NT2/D1 (cell line): ENCODE results near the gene CTBP1.
A peak's percentile ranks its signal among the peaks of the same experiment; 100 is the strongest.
"Not testable (repeated sequence)": the region's sequence is repeated elsewhere in the genome, so short reads cannot be mapped to it uniquely, and the experiment has no call there.

Source experiments
- DNase-seq: peaks from one replicate; pipeline ENCODE4 v3.0.0-alpha.2; 2011; ENCODE audit warnings: low read depth, low spot score
- H3K27me3 ChIP-seq: 2 replicates; pipeline ENCODE4 v1.6.0; 2011; ENCODE audit warnings: mild to moderate bottlenecking; ENCODE audit not compliant: insufficient read length, insufficient read depth
- H3K36me3 ChIP-seq: 2 replicates; pipeline ENCODE4 v1.6.1; 2011; ENCODE audit warnings: mild to moderate bottlenecking, low read length, mixed read lengths; ENCODE audit not compliant: insufficient read depth, insufficient read length
- H3K4me1 ChIP-seq: 2 replicates; pipeline ENCODE4 v1.5.1; 2011; ENCODE audit not compliant: insufficient read depth, insufficient read length
- H3K4me3 ChIP-seq: 2 replicates; pipeline ENCODE4 v1.5.1; 2011; ENCODE audit warnings: low read depth; ENCODE audit not compliant: insufficient read length
- H3K9ac ChIP-seq: 2 replicates; pipeline ENCODE4 v1.6.0; 2011; ENCODE audit warnings: low read depth; ENCODE audit not compliant: insufficient read length
- H3K9me3 ChIP-seq: 2 replicates; pipeline ENCODE4 v1.5.1; 2011; ENCODE audit warnings: mild to moderate bottlenecking, low read length; ENCODE audit not compliant: insufficient read depth
- SUZ12 ChIP-seq: IDR thresholded peaks from 2 replicates; pipeline ENCODE4 v1.6.1; 2011; ENCODE audit not compliant: insufficient read length, insufficient read depth; ENCODE audit errors: extremely low read depth
- YY1 ChIP-seq: IDR thresholded peaks from 2 replicates; pipeline ENCODE4 v1.6.1; 2011; ENCODE audit not compliant: insufficient read length, insufficient read depth
- ZNF274 ChIP-seq: IDR thresholded peaks from 2 replicates; pipeline ENCODE4 v1.6.1; 2011; ENCODE audit warnings: mild to moderate bottlenecking, low read depth, low read length

Gene CTBP1

GRCh38 chr4:1294891-1295290 lies 46.0 kb upstream of the CTBP1 start:
- peaks cover 33% of the 10 kb centered on the region for H3K4me1 ChIP-seq
- no peaks in the 10 kb centered on the region for H3K27me3 ChIP-seq
- DNase-seq: no peak
- H3K9me3 ChIP-seq: no peaks in the 10 kb centered on the region
- peak overlapping the region; percentile 36 for H3K9ac ChIP-seq
- peaks cover 69% of the 10 kb centered on the region for H3K36me3 ChIP-seq
- H3K4me3 ChIP-seq: no peak overlapping the region
- TF ChIP-seq YY1: no peak

DNA sequence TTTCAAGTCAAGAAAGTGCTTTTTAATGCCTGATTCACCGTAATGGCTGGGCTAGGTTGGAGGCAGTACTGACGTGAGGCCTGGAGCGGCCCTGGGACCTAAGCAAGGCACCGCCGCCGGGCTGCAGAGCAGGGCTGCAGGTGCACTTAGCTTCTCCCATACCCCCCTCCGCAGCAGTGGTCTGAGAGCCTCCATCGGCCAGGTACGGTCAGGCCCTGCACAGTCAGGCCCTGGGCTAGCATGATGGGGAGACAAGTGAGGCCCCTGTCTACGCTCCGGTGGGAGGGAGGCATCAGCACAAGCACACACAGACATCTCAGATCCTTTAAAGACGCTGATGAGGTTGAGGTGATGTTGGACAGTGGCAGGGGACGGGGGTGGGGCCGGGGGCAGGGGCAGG lies 45.5 kb upstream of the CTBP1 start:
- no peak overlapping the region for H3K9ac ChIP-seq
- no peaks in the 10 kb centered on the region for H3K9me3 ChIP-seq
- H3K36me3 ChIP-seq: peaks cover 64% of the 10 kb centered on the region
- no peak for TF ChIP-seq YY1
- no peak for TF ChIP-seq SUZ12
- no peak for TF ChIP-seq ZNF274
- H3K4me1 ChIP-seq: peaks cover 33% of the 10 kb centered on the region
- no peaks in the 10 kb centered on the region for H3K27me3 ChIP-seq
- DNase-seq: no peak
- H3K4me3 ChIP-seq: no peak overlapping the region

- TF ChIP-seq SUZ12 (no peak), YY1 (no peak), ZNF274 (no peak)
- Histone ChIP-seq H3K9ac (peak overlapping the region; percentile 46), H3K4me1 (peaks cover 33% of the 10 kb centered on the region), H3K36me3 (peaks cover 60% of the 10 kb centered on the region), H3K27me3 (no peaks in the 10 kb centered on the region), H3K9me3 (no peaks in the 10 kb centered on the region), H3K4me3 (no peak overlapping the region)
- DNase-seq: no peak
Measured at GRCh38 chr4:1293991-1294390, 45.1 kb upstream of the CTBP1 start.

GRCh38 chr4:1293531-1293941 lies 44.6 kb upstream of the CTBP1 start:
- Histone ChIP-seq H3K9ac (no peak overlapping the region), H3K36me3 (peaks cover 56% of the 10 kb centered on the region), H3K27me3 (no peaks in the 10 kb centered on the region), H3K4me3 (no peak overlapping the region), H3K9me3 (no peaks in the 10 kb centered on the region), H3K4me1 (peaks cover 33% of the 10 kb centered on the region)
- no peak for DNase-seq
- TF ChIP-seq ZNF274 (no peak), SUZ12 (no peak), YY1 (no peak)

GRCh38 chr4:1292703-1293011 lies 43.7 kb upstream of the CTBP1 start:
- peaks cover 32% of the 10 kb centered on the region for H3K4me1 ChIP-seq
- not testable (repeated sequence) for DNase-seq, H3K9me3 ChIP-seq, H3K4me3 ChIP-seq, H3K27me3 ChIP-seq, H3K9ac ChIP-seq
- peaks cover 48% of the 10 kb centered on the region for H3K36me3 ChIP-seq

DNA sequence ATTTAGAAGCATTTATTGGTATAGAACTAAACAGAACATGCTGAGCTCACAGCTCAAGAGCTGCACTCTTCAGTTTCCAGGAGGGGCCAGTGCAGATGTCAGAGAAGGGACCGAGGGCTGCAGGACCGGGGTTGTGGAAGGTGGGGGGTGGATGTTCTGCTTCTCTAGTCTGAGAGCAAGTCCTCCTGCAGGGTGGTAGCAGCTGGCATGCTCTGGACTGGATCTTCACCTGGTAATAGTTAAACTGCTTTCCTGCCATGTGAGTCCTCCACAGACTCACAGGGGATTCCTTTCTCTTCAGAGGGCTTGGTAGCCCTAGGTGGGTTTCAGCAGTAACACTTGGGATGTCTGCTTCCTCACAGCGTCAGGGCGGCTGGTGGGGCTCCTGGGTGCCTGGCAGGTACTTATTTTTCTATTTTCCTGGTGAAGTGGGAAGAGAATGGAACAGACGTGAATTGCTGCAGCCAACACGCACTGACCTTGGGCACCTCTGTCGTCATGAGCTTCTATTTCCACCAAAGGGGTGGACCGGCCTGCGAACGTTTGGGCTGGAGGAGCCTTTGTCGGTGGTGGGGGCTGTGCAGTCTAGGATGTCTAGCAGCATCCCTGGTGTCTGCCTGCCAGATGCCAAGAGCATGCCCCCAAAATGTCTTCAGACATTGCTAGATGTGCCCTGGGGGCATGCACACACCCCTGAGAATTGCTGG lies 43.2 kb upstream of the CTBP1 start:
- Histone ChIP-seq H3K36me3 (peaks cover 43% of the 10 kb centered on the region), H3K9me3 (0 out of 2 replicates have a peak, but pooled peaks cover under 1% of the 10 kb centered on the region), H3K9ac (no peak overlapping the region), H3K27me3 (no peaks in the 10 kb centered on the region), H3K4me3 (no peak overlapping the region), H3K4me1 (peaks cover 28% of the 10 kb centered on the region)
- TF ChIP-seq SUZ12: no peak
- no peak for TF ChIP-seq ZNF274
- TF ChIP-seq YY1: no peak
- DNase-seq: no peak

DNA sequence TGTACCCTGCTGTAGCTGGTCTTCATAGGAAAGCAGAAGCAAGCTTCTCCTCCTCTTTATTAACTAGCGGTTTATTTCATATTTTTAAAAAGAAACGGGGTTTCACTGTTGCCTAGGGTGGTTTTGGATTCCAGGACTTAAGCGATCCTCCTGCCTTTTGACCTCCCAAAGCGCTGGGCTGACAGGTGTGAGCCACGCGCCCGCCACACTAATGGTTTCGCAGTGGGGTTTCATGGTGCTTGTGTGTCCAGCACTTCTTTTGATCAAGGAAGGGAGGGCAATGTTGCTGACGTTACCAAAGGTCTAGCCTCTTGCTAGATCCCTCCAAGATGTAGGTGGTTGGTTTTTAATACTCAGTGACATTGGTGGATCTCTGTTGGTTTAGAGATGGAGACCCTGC lies 42.2 kb upstream of the CTBP1 start:
- Histone ChIP-seq H3K36me3 (peaks cover 33% of the 10 kb centered on the region), H3K4me3 (peak overlapping the region; percentile 74), H3K9ac (peak overlapping the region; percentile 93), H3K9me3 (peaks cover 10% of the 10 kb centered on the region; the same call in 1 of the 2 replicates), H3K27me3 (no peaks in the 10 kb centered on the region), H3K4me1 (peaks cover 19% of the 10 kb centered on the region)
- TF ChIP-seq SUZ12: no peak
- no peak for TF ChIP-seq YY1
- TF ChIP-seq ZNF274: no peak
- DNase-seq: no peak
